Right atrium auricular region (tissue), 2 donors: Measurements from ENCODE around the gene CACNA1G. TPM values are rescaled to one million over a fixed set of nuclear protein-coding genes. Genes with fewer than 3 reads are reported as not detected.
A peak's percentile ranks its signal among the peaks of the same experiment; 100 is the strongest.

Source experiments
- DNase-seq: peaks from one replicate; pipeline ENCODE4 v3.0.0-alpha.2; 2019; ENCODE audit warnings: low spot score
- H3K27ac ChIP-seq, 2 donors: fragments of 200-600 bp; sonication (generic); 1 replicate in 1 of 2; 2 replicates in 1 of 2; pipeline ENCODE4 v1.5.1; 2016 to 2019
- H3K27me3 ChIP-seq, 2 donors: fragments of 200-600 bp; sonication (generic); one replicate each; pipeline versions ENCODE4 v1.5.1 to v1.6.0; 2017 to 2019
- H3K36me3 ChIP-seq: fragments of 200-600 bp; sonication (generic); one replicate; pipeline ENCODE4 v1.5.1; 2016
- H3K4me1 ChIP-seq, 2 donors: fragments of 200-600 bp; sonication (generic); one replicate each; pipeline versions ENCODE4 v1.5.1 to v1.6.0; 2017 to 2019
- H3K4me3 ChIP-seq, 2 donors: fragments of 200-600 bp; sonication (generic); 1 replicate in 1 of 2; 2 replicates in 1 of 2; pipeline ENCODE4 v1.5.1; 2017 to 2019; ENCODE audit warnings: mild to moderate bottlenecking in 1 of 2, moderate library complexity in 1 of 2
- H3K9me3 ChIP-seq, 2 donors: fragments of 200-600 bp; sonication (generic); one replicate each; pipeline ENCODE4 v1.5.1; 2019
- CTCF ChIP-seq, 2 donors: fragments of 200-600 bp; sonication (generic); IDR thresholded peaks; one replicate each; pipeline ENCODE4 v1.5.1; 2019; ENCODE audit warnings: antibody characterized with exemption in 2 of 2
- total RNA-seq, 2 donors: library from RNA; depleted of rRNA; stranded (reverse); fragments of >200 nt; gene quantifications; one replicate each; pipeline ENCODE4 v1.1.0, GENCODE V29; 2016

CACNA1G gene
- total RNA-seq, 2 donors from 2014 or later = 4.3 to 6.2 TPM

- Histone ChIP-seq H3K4me1 (peaks cover 0 to 16% of the 10 kb centered on the region in 2 donors), H3K9me3 (no peaks in the 10 kb centered on the region), H3K27ac (no peak overlapping the region), H3K27me3 (peaks cover 0 to 4% of the 10 kb centered on the region in 2 donors), H3K4me3 (no peak overlapping the region), H3K36me3 (no peaks in the 10 kb centered on the region)
- TF ChIP-seq CTCF (IDR thresholded peaks at IDR 0.05) = peak; percentile 70 to 85
- no peak for DNase-seq
These were observed 70.1 kb downstream of the CACNA1G start for GRCh38 chr17:50630524-50631194.

- H3K36me3 ChIP-seq = no peaks in the 10 kb centered on the region
- peaks cover 0 to 4% of the 10 kb centered on the region in 2 donors for H3K27me3 ChIP-seq
- peaks cover 0 to 14% of the 10 kb centered on the region in 2 donors for H3K4me1 ChIP-seq
- TF ChIP-seq CTCF (IDR thresholded peaks at IDR 0.05) = no peak
- no peak overlapping the region for H3K27ac ChIP-seq
- H3K4me3 ChIP-seq = no peak overlapping the region
- no peak for DNase-seq
- H3K9me3 ChIP-seq = no peaks in the 10 kb centered on the region
These were observed 70.8 kb downstream of the CACNA1G start for GRCh38 chr17:50631195-50631907.

GRCh38 chr17:50631908-50632571, 71.5 kb downstream of the CACNA1G start:
- H3K36me3 ChIP-seq = no peaks in the 10 kb centered on the region
- H3K4me1 ChIP-seq = peaks cover 0 to 13% of the 10 kb centered on the region in 2 donors
- DNase-seq = no peak
- no peak overlapping the region for H3K27ac ChIP-seq
- no peaks in the 10 kb centered on the region for H3K9me3 ChIP-seq
- H3K4me3 ChIP-seq = no peak overlapping the region
- TF ChIP-seq CTCF (IDR thresholded peaks at IDR 0.05) = no peak
- H3K27me3 ChIP-seq = peaks cover 0 to 4% of the 10 kb centered on the region in 2 donors

GRCh38 chr17:50632637-50633036, 72.1 kb downstream of the CACNA1G start:
- H3K4me3 ChIP-seq = no peak overlapping the region
- peaks cover 0 to 13% of the 10 kb centered on the region in 2 donors for H3K4me1 ChIP-seq
- H3K27me3 ChIP-seq = peaks cover 0 to 4% of the 10 kb centered on the region in 2 donors
- H3K36me3 ChIP-seq = no peaks in the 10 kb centered on the region
- no peak for TF ChIP-seq CTCF (IDR thresholded peaks at IDR 0.05)
- DNase-seq = no peak
- no peaks in the 10 kb centered on the region for H3K9me3 ChIP-seq
- H3K27ac ChIP-seq = no peak overlapping the region

GRCh38 chr17:50633683-50634082, 73.2 kb downstream of the CACNA1G start:
- Histone ChIP-seq H3K4me1 (peaks cover 0 to 18% of the 10 kb centered on the region in 2 donors), H3K27ac (no peak overlapping the region), H3K9me3 (no peaks in the 10 kb centered on the region), H3K4me3 (no peak overlapping the region), H3K36me3 (no peaks in the 10 kb centered on the region), H3K27me3 (peaks cover 0 to 4% of the 10 kb centered on the region in 2 donors)
- DNase-seq = no peak
- TF ChIP-seq CTCF (IDR thresholded peaks at IDR 0.05) = no peak
